CD14-positive monocyte (primary cell): ENCODE measurements around the gene GTPBP8. TPM values are rescaled to one million over a fixed set of nuclear protein-coding genes. Genes with fewer than 3 reads are reported as not detected.
A peak's percentile ranks its signal among the peaks of the same experiment; 100 is the strongest.

Experiments used
- DNase-seq, 3 donors: peaks; one replicate each; pipeline ENCODE4 v3.0.0-alpha.2; 2011 to 2022
- H2AFZ ChIP-seq: 2 replicates; pipeline ENCODE4 v1.6.0; 2012; ENCODE audit warnings: mild to moderate bottlenecking, low read depth, low read length, inconsistent platforms; ENCODE audit not compliant: insufficient read depth, poor library complexity, severe bottlenecking
- H3K27ac ChIP-seq, 2 donors: 1 replicate in 1 of 2; 2 replicates in 1 of 2; pipeline ENCODE4 v1.5.1; 2012 to 2013; ENCODE audit warnings: low read length in 2 of 2, control low read depth in 1 of 2, inconsistent platforms in 1 of 2, low read depth in 1 of 2, mild to moderate bottlenecking in 1 of 2
- H3K27me3 ChIP-seq, 2 donors: one replicate each; pipeline versions ENCODE4 v1.6.0 to v1.6.1; 2011 to 2013; ENCODE audit warnings: low read length in 2 of 2; ENCODE audit not compliant: control insufficient read depth in 2 of 2, insufficient read depth in 2 of 2
- H3K36me3 ChIP-seq, 2 donors: replicated peaks in 1 of 2; 1 replicate in 1 of 2; 2 replicates in 1 of 2; pipeline versions ENCODE4 v1.5.1 to v1.6.1; 2012 to 2013; ENCODE audit warnings: low read length in 2 of 2, control low read depth in 1 of 2, inconsistent platforms in 1 of 2, mild to moderate bottlenecking in 1 of 2; ENCODE audit not compliant: insufficient read depth in 2 of 2, control insufficient read depth in 1 of 2
- H3K4me1 ChIP-seq, 2 donors: 1 replicate in 1 of 2; 2 replicates in 1 of 2; pipeline versions ENCODE4 v1.5.1 to v1.6.1; 2012 to 2013; ENCODE audit warnings: low read length in 2 of 2, control low read depth in 1 of 2, inconsistent platforms in 1 of 2, mild to moderate bottlenecking in 1 of 2, moderate library complexity in 1 of 2; ENCODE audit not compliant: insufficient read depth in 2 of 2, control insufficient read depth in 1 of 2
- H3K4me2 ChIP-seq: replicated peaks from 2 replicates; pipeline ENCODE3; 2012; ENCODE audit warnings: low read length, moderate library complexity, mild to moderate bottlenecking; ENCODE audit not compliant: poor library complexity, severe bottlenecking; ENCODE audit errors: extremely low read depth
- H3K4me3 ChIP-seq, 3 experiments: fragments of 200-600 bp in 1 of 3; sonication (generic) in 1 of 3; replicated peaks in 1 of 3; 1 replicate in 2 of 3; 2 replicates in 1 of 3; pipeline ENCODE4 v1.5.1; 2011 to 2013; ENCODE audit warnings: low read length in 3 of 3, mild to moderate bottlenecking in 3 of 3, control low read depth in 2 of 3, low read depth in 2 of 3, inconsistent platforms in 1 of 3, moderate library complexity in 1 of 3
- H3K79me2 ChIP-seq: 2 replicates; pipeline ENCODE4 v1.6.0; 2012; ENCODE audit warnings: mild to moderate bottlenecking, control low read depth, inconsistent platforms, low read length, moderate library complexity; ENCODE audit not compliant: insufficient read depth
- H3K9ac ChIP-seq: 2 replicates; pipeline ENCODE4 v1.6.0; 2017; ENCODE audit warnings: low read length, mild to moderate bottlenecking; ENCODE audit not compliant: insufficient read depth, poor library complexity, severe bottlenecking
- H3K9me3 ChIP-seq, 2 donors: replicated peaks in 1 of 2; 1 replicate in 1 of 2; 2 replicates in 1 of 2; pipeline versions ENCODE4 v1.5.1 to v1.6.1; 2012 to 2013; ENCODE audit warnings: low read length in 2 of 2, control low read depth in 1 of 2; ENCODE audit not compliant: control insufficient read depth in 1 of 2, insufficient read depth in 1 of 2
- H4K20me1 ChIP-seq: 2 replicates; pipeline ENCODE4 v1.6.0; 2012; ENCODE audit warnings: mild to moderate bottlenecking, low read length, control low read depth, moderate library complexity; ENCODE audit not compliant: insufficient read depth
- H3K27ac Mint-ChIP-seq, 7 donors: one replicate each; pipeline ENCODE4 v1.8.0; 2020; ENCODE audit warnings: mild to moderate bottlenecking in 7 of 7, mixed read lengths in 7 of 7, moderate library complexity in 6 of 7, inconsistent platforms in 2 of 7
- H3K27me3 Mint-ChIP-seq, 3 donors: one replicate each; pipeline ENCODE4 v1.8.0; 2021 to 2022; ENCODE audit warnings: low read depth in 3 of 3, mild to moderate bottlenecking in 3 of 3, mixed read lengths in 3 of 3, moderate library complexity in 3 of 3, inconsistent platforms in 1 of 3
- H3K36me3 Mint-ChIP-seq, 2 donors: one replicate each; pipeline ENCODE4 v1.8.0; 2020; ENCODE audit warnings: mixed read lengths in 2 of 2, inconsistent platforms in 1 of 2, mild to moderate bottlenecking in 1 of 2
- H3K4me1 Mint-ChIP-seq: one replicate; pipeline ENCODE4 v1.8.0; 2020; ENCODE audit warnings: mild to moderate bottlenecking, mixed read lengths
- H3K4me3 Mint-ChIP-seq, 2 donors: one replicate each; pipeline ENCODE4 v1.8.0; 2020; ENCODE audit warnings: mild to moderate bottlenecking in 2 of 2, mixed read lengths in 2 of 2, moderate library complexity in 1 of 2
- H3K9me3 Mint-ChIP-seq, 7 donors: one replicate each; pipeline ENCODE4 v1.8.0; 2020 to 2022; ENCODE audit warnings: mixed read lengths in 7 of 7, mild to moderate bottlenecking in 6 of 7, moderate library complexity in 6 of 7, inconsistent platforms in 2 of 7
- CTCF ChIP-seq: fragments of 200-600 bp; IDR thresholded peaks from one replicate; pipeline ENCODE4 v1.8.0; 2022; ENCODE audit warnings: antibody characterized with exemption, mild to moderate bottlenecking
- intact Hi-C, 2 donors: fragments of 100-400 bp; cut with micrococcal nuclease; formaldehyde crosslinking; loops; one replicate each; pipeline versions ENCODE4 v1.15.0 to v1.15.1; 2023
- polyA plus RNA-seq, 3 donors: library from polyadenylated mRNA; depleted of rRNA in 1 of 3; unstranded in 2 of 3; stranded (reverse) in 1 of 3; fragments of 300-500 nt in 2 of 3; fragments of >200 nt in 1 of 3; fragmentation: Illumina TruSeq in 2 of 3; gene quantifications; 1 replicate in 2 of 3; 2 replicates in 1 of 3; pipeline ENCODE4 v1.2.3, GENCODE V29; 2012 to 2021

The GTPBP8 gene
- polyA plus RNA-seq, 3 donors = 6.0 to 10.8 (median 9.8) TPM

GRCh38 chr3:113002037-113002436 lies 11.3 kb downstream of the GTPBP8 start:
- Mint-ChIP-seq H3K9me3 (no peaks in the 10 kb centered on the region), H3K4me1 (peaks cover 3% of the 10 kb centered on the region), H3K27ac (peak overlapping the region in 2 of 7 donors; percentile 26 to 48), H3K36me3 (peaks cover 70 to 85% of the 10 kb centered on the region in 2 donors), H3K4me3 (no peak overlapping the region), H3K27me3 (peaks cover 0 to 1% (median 0%) of the 10 kb centered on the region in 3 donors)
- Histone ChIP-seq H3K27ac (no peak overlapping the region), H3K9ac (no peak overlapping the region), H3K4me3 (no peak overlapping the region), H3K36me3 (peaks cover 80 to 100% of the 10 kb centered on the region in 2 donors), H2AFZ (no peak overlapping the region), H3K9me3 (no peaks in the 10 kb centered on the region), H3K27me3 (no peaks in the 10 kb centered on the region), H4K20me1 (peaks cover 5% of the 10 kb centered on the region), H3K4me1 (no peaks in the 10 kb centered on the region), H3K4me2 (no peak overlapping the region), H3K79me2 (peaks cover under 1% of the 10 kb centered on the region)
- DNase-seq = no peak
- TF ChIP-seq CTCF = no peak
- intact Hi-C loops = no loop called here

GRCh38 chr3:113002679-113003078 lies 11.9 kb downstream of the GTPBP8 start:
- no peak for DNase-seq
- peaks cover 3% of the 10 kb centered on the region for H3K4me1 Mint-ChIP-seq

More at GRCh38 chr3:113002679-113003078, 11.9 kb downstream of the GTPBP8 start:
- H3K9me3 ChIP-seq = no peaks in the 10 kb centered on the region
- intact Hi-C loops = no loop called here
- Mint-ChIP-seq H3K27me3 (peaks cover 0 to 1% (median 0%) of the 10 kb centered on the region in 3 donors), H3K9me3 (no peaks in the 10 kb centered on the region), H3K27ac (peak overlapping the region in 1 of 7 donors; percentile 48), H3K4me3 (no peak overlapping the region), H3K36me3 (peaks cover 73 to 92% of the 10 kb centered on the region in 2 donors)
- H2AFZ ChIP-seq = no peak overlapping the region
- H3K79me2 ChIP-seq = no peaks in the 10 kb centered on the region
- H3K27ac ChIP-seq = no peak overlapping the region
- peaks cover 84 to 100% of the 10 kb centered on the region in 2 donors for H3K36me3 ChIP-seq
- no peaks in the 10 kb centered on the region for H3K4me1 ChIP-seq
- no peak overlapping the region for H3K4me2 ChIP-seq
- no peak overlapping the region for H3K9ac ChIP-seq
- peaks cover 5% of the 10 kb centered on the region for H4K20me1 ChIP-seq
- no peak for TF ChIP-seq CTCF
- no peak overlapping the region for H3K4me3 ChIP-seq
- no peaks in the 10 kb centered on the region for H3K27me3 ChIP-seq
